PFSK-1 (cell line): ENCODE measurements around the gene MICOS13.

ENCODE experiments used
- POLR2AphosphoS5 ChIP-seq: IDR thresholded peaks from 2 replicates; pipeline ENCODE4 v1.6.1; 2012; ENCODE audit warnings: low read depth, mild to moderate bottlenecking, control low read depth, low read length, moderate library complexity
- SIN3A ChIP-seq: IDR thresholded peaks from 2 replicates; pipeline ENCODE4 v1.6.1; 2012; ENCODE audit warnings: mild to moderate bottlenecking, low read length, moderate library complexity, borderline replicate concordance; ENCODE audit not compliant: insufficient read depth
- TAF1 ChIP-seq: IDR thresholded peaks from 2 replicates; pipeline ENCODE4 v1.6.1; 2012; ENCODE audit warnings: low read length, control low read depth, borderline replicate concordance; ENCODE audit not compliant: insufficient read depth
- TF ChIP-seq, protein P1 (sequence below), 2 experiments: IDR thresholded peaks; 2 replicates each; pipeline versions ENCODE4 v1.6.1 to v1.8.0; 2011 to 2012; ENCODE audit warnings: low read depth in 2 of 2, low read length in 2 of 2, control low read depth in 1 of 2, inconsistent platforms in 1 of 2, mild to moderate bottlenecking in 1 of 2, moderate library complexity in 1 of 2; ENCODE audit not compliant: insufficient read depth in 1 of 2

DNA sequence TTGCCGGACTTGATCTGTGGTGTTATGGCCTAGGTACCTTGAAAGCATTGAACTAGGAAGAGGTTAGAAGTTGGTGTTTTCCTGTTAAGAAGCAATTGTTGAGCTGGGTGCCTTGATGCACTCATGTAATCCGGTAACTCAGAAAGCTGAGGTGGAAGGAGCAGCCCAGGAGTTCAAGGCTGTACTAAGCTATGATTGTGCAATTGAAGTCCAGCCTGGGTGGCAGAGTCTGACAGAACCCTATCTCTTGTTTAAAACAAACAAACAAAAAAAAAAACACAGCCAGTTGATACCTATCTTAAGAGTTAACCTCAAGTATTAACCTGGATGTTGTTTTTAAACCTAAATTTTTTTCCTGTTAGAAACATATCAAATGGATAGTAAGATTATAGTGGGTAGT lies 38.1 kb downstream of the MICOS13 start:
- no peak for TF ChIP-seq POLR2AphosphoS5
- TF ChIP-seq, protein P1, sequence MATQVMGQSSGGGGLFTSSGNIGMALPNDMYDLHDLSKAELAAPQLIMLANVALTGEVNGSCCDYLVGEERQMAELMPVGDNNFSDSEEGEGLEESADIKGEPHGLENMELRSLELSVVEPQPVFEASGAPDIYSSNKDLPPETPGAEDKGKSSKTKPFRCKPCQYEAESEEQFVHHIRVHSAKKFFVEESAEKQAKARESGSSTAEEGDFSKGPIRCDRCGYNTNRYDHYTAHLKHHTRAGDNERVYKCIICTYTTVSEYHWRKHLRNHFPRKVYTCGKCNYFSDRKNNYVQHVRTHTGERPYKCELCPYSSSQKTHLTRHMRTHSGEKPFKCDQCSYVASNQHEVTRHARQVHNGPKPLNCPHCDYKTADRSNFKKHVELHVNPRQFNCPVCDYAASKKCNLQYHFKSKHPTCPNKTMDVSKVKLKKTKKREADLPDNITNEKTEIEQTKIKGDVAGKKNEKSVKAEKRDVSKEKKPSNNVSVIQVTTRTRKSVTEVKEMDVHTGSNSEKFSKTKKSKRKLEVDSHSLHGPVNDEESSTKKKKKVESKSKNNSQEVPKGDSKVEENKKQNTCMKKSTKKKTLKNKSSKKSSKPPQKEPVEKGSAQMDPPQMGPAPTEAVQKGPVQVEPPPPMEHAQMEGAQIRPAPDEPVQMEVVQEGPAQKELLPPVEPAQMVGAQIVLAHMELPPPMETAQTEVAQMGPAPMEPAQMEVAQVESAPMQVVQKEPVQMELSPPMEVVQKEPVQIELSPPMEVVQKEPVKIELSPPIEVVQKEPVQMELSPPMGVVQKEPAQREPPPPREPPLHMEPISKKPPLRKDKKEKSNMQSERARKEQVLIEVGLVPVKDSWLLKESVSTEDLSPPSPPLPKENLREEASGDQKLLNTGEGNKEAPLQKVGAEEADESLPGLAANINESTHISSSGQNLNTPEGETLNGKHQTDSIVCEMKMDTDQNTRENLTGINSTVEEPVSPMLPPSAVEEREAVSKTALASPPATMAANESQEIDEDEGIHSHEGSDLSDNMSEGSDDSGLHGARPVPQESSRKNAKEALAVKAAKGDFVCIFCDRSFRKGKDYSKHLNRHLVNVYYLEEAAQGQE (IDR thresholded peaks at IDR 0.05; ENCODE audit: insufficient read depth in 1 of 2, low read depth in 2 of 2, low read length in 2 of 2), result no peak
- no peak for TF ChIP-seq SIN3A
- no peak for TF ChIP-seq TAF1
